Stimulated activated CD4-positive, alpha-beta T cell treated with anti-CD3 and anti-CD28 coated beads, Interleukin-2, amount 100 ng/mL, for 24 hours (primary cell): ENCODE data around the gene MXD1.
A peak's percentile ranks its signal among the peaks of the same experiment; 100 is the strongest.
"Not testable (repeated sequence)": the region's sequence is repeated elsewhere in the genome, so short reads cannot be mapped to it uniquely, and the experiment has no call there.

ENCODE experiments used
- DNase-seq, 2 donors: peaks; one replicate each; pipeline ENCODE4 v3.0.0-alpha.2; 2020

The MXD1 gene

GRCh38 chr2:69933839-69934613 is 19.1 kb downstream of the MXD1 start:
- peak in 1 of 2 donors; percentile 10 for DNase-seq

DNA sequence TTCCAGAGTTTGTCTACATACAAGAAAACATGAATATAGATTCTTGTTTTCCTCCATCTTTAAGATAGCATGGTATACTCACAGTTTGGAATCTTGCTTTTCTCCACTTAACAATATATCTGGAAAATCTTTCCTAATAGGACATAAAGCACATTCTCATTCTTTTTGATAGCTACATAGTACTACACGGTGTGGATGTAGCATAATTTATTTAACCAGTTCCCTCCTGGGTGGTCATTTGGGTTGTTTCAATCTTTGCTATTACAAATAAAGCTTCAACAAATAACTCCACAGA is 19.7 kb downstream of the MXD1 start:
- DNase-seq: no peak

DNA sequence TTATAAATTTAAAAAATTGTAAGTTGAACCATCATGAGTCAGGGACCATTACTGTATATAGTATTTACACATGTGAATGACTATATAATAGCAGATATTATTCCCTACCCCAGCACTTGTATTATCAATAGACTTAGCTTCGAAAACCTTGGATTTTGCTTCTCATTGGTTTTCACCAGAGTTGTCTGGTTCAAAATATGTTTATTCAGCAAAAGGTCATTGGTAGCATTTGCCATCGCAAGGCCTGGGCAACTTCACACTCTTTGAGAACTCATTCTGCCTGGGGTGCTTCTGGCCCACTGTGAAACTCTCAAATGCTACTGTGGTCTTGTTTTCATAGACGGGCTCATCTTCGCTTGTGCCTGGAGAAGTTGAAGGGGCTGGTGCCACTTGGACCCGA is 20.1 kb downstream of the MXD1 start:
- DNase-seq: no peak

- DNase-seq: no peak
Observed at GRCh38 chr2:69936906-69937305, 22.0 kb downstream of the MXD1 start.

GRCh38 chr2:69937968-69938367 is 23.1 kb downstream of the MXD1 start:
- no peak for DNase-seq

DNA sequence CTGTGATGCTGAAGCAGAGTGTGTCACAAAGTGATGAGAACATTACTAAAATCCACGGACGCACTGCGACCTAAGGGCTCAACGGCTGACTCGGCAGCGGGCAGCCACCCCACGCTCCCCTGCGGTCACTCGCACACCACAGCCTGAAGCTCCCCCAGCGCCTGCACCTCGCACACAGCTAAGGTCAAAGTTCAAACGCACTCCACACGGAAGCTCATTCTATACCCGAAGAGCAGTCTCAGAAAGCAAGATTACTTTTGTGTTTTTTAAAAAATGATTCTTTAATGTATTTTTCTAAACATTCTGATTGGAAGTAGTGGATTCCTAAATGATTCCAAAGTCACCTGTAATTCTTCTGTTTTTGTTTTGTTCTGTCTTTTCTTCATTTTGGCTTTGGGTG is 24.8 kb downstream of the MXD1 start:
- no peak for DNase-seq

GRCh38 chr2:69940691-69941090 is 25.8 kb downstream of the MXD1 start:
- DNase-seq: no peak

GRCh38 chr2:69943000-69943842 is 28.3 kb downstream of the MXD1 start:
- DNase-seq: no peak

- DNase-seq: no peak
Observed at GRCh38 chr2:69943843-69944525, 29.1 kb downstream of the MXD1 start.

GRCh38 chr2:69944756-69945155 is 29.8 kb downstream of the MXD1 start:
- no peak for DNase-seq

DNA sequence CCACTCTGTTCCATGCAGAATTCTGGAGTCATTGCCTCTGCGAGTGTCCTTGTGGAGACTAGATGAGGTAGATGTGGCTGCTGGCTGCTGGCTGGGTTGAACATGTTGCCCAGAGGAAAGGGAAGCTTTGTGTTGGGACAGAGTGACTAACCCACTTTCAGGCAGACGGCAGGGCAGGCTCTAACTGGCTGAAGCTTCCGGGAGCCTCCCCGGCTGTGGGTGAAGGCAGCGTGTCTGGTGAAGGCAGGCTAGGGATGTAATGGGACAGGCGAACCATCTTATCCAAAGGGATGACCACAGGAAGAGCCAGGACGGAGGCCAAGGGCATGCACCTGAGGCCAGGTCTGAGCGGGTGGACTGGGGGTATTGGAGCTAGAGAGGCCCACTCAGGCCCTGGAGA is 30.5 kb downstream of the MXD1 start:
- no peak for DNase-seq

GRCh38 chr2:69945941-69946340 is 31.0 kb downstream of the MXD1 start:
- no peak for DNase-seq

- peak; percentile 20 to 48 for DNase-seq
Observed at GRCh38 chr2:69946351-69947324, 31.7 kb downstream of the MXD1 start.

DNA sequence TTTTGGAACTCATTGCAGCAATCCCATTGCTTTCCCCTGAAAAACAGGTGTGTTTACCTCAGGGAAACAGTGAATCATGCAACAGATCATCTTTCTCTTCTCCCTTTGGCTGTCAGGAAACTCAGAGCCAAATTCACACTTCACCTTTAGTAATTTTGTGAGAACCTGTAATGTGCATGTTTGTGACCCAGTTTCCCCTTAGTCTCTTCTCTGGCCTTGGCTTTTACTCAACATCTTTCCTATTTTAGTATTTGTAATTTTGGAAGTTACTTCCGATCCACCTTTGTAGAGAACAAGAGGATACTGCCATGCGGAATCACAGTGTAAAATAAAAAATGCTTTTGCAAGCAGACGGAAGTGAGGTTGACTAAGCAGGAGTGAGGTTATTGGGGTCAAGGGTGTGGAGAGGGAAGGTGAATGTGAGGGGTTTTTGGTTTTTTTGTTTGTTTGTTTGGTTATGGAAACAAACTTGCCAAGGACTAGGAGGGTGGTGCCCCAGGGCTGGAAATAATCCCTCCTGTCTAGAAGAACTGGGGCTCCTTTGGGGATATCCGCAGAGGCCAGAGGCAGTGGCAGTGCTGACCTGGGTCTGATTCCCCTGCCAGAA is 32.5 kb downstream of the MXD1 start:
- no peak for DNase-seq

DNA sequence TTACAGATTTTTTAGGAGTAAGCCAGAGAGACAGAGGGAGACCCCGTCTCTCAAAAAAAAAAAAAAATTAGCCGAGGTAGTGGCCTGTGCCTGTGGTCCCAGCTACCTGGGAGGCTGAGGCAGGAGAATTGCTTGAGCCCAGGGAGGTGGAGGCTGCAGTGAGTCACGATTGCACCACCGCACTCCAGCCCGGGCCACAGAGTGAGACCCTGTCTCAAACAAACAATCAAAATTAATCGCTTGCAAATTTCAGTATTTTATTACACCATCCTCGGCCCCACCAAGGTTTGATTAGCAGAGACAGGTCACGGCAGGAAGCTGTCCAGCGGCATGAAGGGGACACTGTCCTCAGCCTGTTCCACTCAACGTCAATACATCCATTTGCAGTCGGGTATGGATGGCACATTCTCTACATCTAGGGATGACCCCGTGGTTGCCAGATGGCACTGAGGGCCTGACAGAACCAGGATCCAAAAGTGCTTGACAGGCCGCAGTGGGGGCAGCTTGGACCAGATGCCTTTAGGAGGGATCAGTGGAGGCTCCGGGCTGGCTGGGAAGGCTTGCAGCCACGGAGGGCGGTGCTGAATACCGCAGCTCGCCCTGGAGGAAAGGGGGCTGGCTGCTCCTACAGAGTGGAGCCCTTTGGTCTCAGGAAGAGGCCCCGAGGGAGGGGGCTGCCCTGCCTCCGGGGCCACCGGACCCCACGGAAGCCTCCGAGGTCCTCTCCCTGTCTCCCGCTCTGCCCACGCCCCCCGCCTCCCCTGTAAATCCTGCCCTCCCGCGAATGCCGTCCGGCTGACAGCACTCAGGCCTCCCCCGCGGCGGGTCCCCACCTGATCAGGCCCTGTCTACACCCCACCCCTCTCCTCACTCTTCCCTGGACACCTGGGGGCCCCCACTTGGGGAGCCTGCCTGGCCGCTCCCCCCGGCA is 33.4 kb downstream of the MXD1 start:
- DNase-seq: no peak

GRCh38 chr2:69948963-69949645 is 34.2 kb downstream of the MXD1 start:
- DNase-seq: no peak

DNA sequence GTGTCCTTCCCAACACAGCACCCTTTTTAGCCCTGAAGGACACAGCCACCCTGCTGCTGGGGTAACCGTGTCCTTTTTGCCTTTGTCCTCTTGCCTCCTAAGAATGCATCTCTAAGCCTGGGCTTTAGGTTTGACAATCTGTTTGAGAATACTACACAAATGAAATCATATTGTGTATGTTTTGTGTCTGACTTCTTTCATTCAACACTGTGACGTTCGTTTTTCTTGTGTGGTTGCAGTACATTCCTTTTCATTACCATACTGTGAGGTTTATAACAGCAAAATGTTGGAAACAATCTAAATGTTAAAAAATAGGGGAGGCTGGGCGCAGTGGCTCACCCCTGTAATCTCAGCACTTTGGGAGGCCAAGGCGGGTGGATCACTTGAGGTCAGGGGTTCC is 35.3 kb downstream of the MXD1 start:
- no peak for DNase-seq

GRCh38 chr2:69950671-69951070 is 35.8 kb downstream of the MXD1 start:
- DNase-seq: not testable (repeated sequence)

DNA sequence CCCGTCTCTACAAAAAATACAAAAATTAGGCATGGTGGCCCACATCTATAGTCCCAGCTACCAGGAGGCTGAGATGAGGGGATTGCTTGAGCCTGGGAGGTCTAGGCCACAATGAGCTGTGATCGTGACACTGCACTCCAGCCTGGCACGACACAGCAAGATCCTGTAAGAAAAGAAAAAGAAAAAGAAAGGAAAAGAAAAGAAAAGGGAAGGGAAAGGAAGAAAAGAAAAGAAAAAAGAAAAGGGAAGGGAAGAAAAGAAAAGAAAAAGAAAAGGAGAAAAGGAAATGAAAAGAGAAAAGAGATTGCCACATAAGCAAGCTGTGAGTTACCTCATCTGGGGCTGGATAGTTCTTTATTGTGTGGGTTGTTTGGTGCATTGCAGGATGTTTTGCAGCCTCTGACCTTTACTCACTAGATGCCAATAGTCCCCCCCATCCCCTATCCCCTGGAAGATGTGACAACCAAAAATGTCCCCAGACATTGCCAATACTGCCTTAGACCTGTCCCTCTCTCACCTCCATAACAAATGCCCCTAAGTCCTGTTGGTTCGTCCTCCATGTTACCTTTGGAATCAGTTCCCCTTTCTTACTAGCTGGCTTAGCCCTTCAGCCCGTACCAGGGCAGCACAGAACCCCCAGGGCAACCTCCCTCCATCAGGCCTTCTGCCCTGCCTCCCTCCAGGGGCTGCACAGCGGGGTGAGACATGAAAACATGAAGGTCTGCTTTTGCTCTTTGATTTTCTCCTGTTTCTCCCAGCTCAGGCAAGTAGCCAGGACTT is 37.6 kb downstream of the MXD1 start:
- no peak for DNase-seq

- no peak for DNase-seq
Observed at GRCh38 chr2:69954084-69954483, 39.2 kb downstream of the MXD1 start.
